ENCODE measurements around the gene MTNR1A. TPM values are rescaled to one million over a fixed set of nuclear protein-coding genes. Genes with fewer than 3 reads are reported as not detected.

MTNR1A gene
- total RNA-seq: not detected in 2 replicates

DNA sequence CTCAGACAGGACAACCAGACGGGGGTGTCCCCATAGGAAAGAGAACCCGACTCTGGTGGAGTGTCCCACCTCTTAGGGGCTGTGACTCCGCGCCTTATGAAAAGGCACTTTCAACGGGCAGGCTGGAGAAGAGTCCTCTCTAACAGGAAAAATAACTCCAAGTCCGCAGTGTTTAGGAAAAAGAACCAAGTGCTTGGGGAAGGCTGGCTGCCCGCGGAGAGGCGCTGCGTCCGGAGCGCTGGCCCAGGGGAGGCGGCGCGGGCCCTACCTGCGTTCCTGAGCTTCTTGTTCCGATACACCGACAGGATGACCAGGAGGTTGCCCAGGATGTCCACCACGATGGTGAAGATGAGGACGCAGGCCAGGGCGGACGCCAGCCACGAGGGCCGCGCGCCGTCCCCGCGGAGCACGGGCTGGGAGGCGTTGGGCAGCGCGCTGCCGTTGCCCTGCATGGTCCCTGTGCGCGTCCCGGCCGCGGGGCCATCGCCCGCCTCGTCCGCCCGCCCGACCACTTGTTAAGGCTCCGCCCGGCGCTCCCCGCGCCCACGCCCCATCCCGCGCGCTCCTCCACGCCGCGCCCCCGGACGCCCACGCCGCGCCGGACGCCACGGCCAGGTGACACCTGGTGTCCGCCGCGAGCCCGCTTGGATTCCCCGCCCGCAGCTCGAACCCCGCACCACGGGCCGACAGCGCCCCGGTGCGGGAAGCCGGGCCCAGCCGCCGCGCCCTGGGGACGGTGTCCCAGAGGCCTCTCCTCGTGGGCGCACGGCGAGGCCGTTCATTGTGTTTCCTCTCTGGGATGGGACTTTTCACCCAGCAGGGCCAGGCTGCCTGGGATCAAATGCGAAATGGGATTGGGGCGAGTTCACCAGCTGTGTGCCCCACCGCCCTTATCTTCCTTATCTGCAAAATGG lies at the start of gene MTNR1A:
Gene MTNR1A, minus strand, starts transcription at position 654 of the 914 bp plus-strand sequence. Its CDS starts 202 bp downstream, at position 452.

Small RNA genes within 50 kb of the gene (small RNA-seq; reads per million reads assigned to genes)
- gene RNU6-1055P: not detected

Other genes with a start within 250 kb of the MTNR1A start
- gene FAT1, start 168.3 kb upstream of the MTNR1A start, total RNA-seq: 3.6 and 4.1 TPM in 2 replicates